SK-MEL-5 (cell line): ENCODE data around the gene TRERF1. TPM values are rescaled to one million over a fixed set of nuclear protein-coding genes. Genes with fewer than 3 reads are reported as not detected.

ENCODE experiments used
- DNase-seq: peaks from one replicate; pipeline ENCODE4 v3.0.0-alpha.2; 2016; ENCODE audit warnings: low read depth, low spot score
- in situ Hi-C: cut with HindIII; loops from 2 replicates; pipeline ENCODE4 v1.10.0; 2016; ENCODE audit warnings: low sequenced_read_pairs, high pct_unique_total_duplicates, low pct_unique_long_range_greater_than_20kb
- total RNA-seq: library from RNA; depleted of rRNA; stranded (reverse); fragments of >200 nt; shearing (Covaris generic); gene quantifications from 2 replicates; pipeline ENCODE4 v1.2.3, GENCODE V29; 2014

Gene TRERF1
- total RNA-seq, 1 experiment from 2014 or later, result 2.3 TPM

- in situ Hi-C loops, result no loop called here
- DNase-seq, result no peak
Observed at GRCh38 chr6:42239333-42239732, 212.4 kb downstream of the TRERF1 start.

GRCh38 chr6:42237857-42238256 lies 213.9 kb downstream of the TRERF1 start:
- no peak for DNase-seq
- in situ Hi-C loops, result no loop called here

DNA sequence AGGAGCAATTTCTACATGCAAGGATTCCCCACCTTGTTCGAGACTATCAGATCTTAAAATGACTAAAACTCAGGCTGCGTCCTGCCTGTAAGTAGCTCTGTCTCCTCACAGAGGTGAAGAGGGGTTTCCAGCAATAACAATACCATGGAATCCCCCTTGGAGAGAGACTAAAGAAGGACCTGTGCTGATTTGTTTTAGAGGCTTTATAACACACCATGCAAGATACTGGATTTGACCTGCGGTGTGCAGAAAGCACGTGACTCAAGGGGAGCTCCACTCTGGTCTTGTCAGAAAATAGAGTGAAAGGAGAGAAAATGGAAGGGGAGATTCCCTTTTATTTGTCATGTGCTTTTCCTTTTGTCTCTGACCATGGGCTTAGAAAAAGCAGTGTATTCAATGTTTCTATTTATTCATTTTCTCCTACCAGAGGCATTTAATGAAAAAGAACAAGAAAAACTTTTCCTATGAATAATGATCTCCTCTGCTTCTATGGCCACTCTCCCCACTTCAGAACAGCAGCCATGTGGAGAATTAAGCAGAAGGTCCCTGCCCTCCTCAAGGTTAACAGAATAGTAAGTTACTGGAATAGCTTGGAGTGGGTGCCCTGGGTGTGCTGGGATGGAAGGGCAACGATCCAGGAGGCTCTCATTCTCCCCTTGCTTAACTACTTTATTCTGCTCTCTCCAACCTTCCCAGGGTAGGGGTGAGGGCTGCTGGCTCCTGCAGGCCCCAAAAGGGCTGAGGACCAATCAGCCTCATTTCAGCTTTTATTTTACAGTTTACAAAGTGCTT lies 214.8 kb downstream of the TRERF1 start:
- in situ Hi-C loops, result no loop called here
- no peak for DNase-seq

GRCh38 chr6:42236030-42236429 lies 215.7 kb downstream of the TRERF1 start:
- in situ Hi-C loops, result no loop called here
- no peak for DNase-seq

DNA sequence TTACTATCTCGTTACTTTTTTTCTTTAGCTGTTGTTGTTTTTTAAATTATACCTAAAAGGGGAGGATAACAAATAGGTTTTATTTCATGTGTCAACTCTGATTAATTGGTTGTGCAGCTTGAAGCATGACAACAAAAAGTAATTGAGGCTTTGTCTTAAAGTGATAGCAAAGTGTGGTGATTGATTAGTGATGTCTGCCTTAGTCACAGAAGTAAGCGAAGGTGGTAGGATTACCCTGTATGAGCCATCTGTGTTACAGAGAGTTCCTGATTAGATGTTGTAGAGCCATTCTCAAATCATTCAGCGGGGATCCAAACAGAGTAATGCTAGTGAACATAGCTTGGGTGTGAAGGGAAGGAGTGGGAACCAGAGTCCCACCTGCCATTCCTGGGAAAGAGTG lies 219.7 kb downstream of the TRERF1 start:
- DNase-seq, result no peak
- in situ Hi-C loops, result no loop called here

DNA sequence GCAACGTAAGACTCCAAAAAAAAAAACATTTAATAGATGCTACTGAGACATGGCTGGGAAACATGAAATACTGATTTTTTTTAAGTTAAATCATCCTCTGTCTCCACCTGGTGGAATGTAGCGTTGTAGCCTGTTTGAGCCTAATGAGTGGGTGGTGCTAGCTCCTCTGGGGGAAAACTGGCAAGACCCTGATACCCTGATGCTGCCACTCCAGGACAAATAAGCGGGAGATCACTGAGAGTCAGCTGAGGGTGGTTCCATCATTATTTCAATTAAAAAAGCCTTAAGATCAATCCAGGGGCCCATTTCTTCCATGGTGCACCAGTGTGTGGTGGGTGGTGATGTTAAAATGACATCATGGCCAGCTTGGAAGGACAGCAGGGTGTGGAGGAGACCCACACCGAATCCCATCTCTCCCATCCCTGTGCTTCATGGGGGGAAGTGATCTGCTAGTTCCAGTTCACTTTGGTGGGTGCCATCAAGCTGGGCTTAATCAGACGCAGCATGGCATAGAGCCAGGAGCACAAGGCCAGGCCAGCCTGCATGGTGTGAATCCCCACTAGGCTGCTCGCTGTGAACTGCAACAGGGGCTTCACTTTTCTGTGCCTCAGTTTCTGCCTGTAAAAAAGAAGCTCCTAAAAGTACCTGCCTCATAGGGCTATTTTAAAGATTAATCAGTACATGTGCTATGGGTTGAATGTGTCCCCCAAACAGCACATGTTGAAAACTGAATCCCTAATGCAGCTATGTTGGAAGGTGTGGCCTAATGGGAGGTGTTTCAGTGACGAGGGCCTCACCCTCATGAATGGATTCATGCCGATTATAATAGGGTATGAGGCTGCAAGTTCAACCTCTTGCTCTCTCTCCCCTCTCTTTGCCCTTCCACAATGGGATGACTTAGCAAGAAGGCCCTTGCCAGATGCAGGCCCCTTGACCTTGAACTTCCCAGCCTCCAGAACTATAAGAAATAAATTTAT lies 221.1 kb downstream of the TRERF1 start:
- in situ Hi-C loops, result no loop called here
- peak; percentile 22 for DNase-seq

- in situ Hi-C loops, result no loop called here
- no peak for DNase-seq
Observed at GRCh38 chr6:42229506-42230119, 222.1 kb downstream of the TRERF1 start.

GRCh38 chr6:42228305-42228704 lies 223.4 kb downstream of the TRERF1 start:
- in situ Hi-C loops, result no loop called here

GRCh38 chr6:42227173-42227850 lies 224.4 kb downstream of the TRERF1 start:
- no peak for DNase-seq
- in situ Hi-C loops, result no loop called here

More at GRCh38 chr6:42228305-42228704, 223.4 kb downstream of the TRERF1 start:
- no peak for DNase-seq

DNA sequence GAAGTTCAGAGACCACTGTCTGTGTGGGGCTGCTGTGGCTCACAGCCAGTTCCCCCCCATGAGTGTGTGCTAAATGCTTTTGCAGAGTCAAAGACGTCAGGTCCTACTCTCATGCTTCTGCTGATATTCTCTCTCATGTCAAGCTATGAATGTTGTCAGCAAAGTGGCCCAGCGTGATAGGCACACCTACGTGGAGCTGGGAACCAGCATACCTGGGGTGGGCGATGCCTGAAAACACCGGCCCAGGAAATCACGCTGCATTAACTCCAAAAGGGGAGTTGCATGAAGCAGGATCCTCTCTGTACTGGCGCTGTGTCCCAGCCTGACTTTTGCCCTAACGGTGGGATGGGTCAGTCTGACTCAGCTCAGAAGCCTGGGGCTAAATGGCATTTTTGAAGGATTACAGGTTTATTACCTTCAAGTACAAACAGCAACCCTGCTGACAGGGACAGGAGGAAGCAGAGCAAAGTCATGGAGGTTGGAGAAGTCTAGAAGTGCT lies 225.0 kb downstream of the TRERF1 start:
- DNase-seq, result peak; percentile 7
- in situ Hi-C loops, result no loop called here

DNA sequence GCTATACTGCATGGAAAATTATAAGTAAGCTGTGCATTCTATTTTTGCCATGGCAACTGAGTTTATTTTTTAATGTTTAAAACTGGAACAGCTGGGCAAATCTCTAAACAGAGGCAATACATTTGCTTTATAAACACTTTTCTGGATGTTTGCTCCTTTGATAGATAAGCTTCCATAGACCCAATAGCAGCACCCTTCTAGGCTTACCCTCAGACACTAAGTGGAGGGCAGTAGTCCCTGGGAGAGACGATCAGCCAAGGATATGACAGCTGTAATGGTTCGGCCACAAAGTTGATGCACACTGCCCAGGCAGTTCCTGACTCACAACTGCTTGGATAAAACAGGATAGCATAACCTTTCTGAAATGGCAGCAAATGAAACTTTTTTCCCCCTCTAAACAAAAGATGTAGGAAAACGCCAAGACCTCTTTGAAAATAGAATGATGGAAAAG lies 225.5 kb downstream of the TRERF1 start:
- in situ Hi-C loops, result no loop called here
- no peak for DNase-seq

- no peak for DNase-seq
- in situ Hi-C loops, result no loop called here
Observed at GRCh38 chr6:42225419-42225818, 226.3 kb downstream of the TRERF1 start.

DNA sequence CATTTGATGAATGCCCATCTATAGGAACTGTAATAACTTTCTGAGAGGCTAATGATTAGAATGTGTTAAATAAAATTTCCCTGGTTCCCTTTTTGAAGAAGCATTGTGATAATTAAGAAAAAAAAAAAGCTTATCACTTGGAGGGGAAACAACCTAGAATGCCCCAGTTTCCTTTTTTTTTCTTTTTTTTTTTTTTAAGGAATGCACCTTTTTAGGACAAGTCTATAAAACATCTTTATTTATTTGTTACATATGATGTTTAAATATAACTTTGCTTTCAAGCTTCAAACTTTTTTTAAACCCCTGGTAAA lies 226.7 kb downstream of the TRERF1 start:
- in situ Hi-C loops, result no loop called here
- DNase-seq, result no peak

GRCh38 chr6:42224222-42225028 lies 227.3 kb downstream of the TRERF1 start:
- DNase-seq, result no peak

DNA sequence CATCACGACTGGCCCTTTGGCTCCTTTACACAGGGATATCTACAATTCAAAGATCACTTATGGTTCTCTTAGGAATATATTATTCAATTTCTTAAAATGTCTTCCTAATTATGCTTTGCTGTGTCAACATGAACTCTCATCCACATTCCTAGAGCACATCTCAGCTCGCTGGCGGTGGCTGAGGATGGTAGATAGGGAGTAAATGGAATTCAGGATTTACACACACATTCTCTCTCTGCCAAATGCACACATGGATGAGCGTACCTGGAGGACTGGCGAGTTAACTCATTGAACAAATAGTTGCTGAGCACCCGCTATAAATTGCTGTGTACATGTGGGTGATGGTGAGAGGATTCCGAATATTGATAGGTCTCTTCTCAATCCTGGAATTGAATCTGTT lies 229.3 kb downstream of the TRERF1 start:
- DNase-seq, result no peak
- in situ Hi-C loops, result no loop called here

More at GRCh38 chr6:42224222-42225028, 227.3 kb downstream of the TRERF1 start:
- in situ Hi-C loops, result no loop called here

GRCh38 chr6:42221546-42221945 lies 230.2 kb downstream of the TRERF1 start:
- no peak for DNase-seq
- in situ Hi-C loops, result no loop called here

DNA sequence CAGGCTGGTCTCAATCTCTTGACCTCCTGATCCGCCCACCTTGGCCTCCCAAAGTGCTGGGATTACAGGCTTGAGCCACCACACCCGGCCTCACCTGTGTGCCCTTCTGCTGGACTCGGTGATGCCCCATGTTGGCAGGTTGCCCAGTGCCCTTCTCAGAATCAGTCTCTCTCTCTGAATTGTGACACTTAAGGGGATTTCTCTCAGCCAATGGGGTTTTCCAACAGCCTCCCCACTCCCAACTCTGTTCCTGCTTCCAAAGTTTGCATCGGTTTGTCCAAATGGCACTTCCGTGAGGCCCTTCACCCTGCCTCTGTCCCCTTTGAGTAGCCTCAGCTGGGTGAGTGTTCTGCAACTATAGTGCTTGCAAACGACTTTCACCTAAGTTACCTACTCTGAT lies 230.9 kb downstream of the TRERF1 start:
- no peak for DNase-seq
- in situ Hi-C loops, result no loop called here
